GM21360 (cell line): ENCODE data around the gene LGALS7.
"Not testable (repeated sequence)": the region's sequence is repeated elsewhere in the genome, so short reads cannot be mapped to it uniquely, and the experiment has no call there.

ENCODE experiments used
- ATAC-seq: cut with Tn5 transposase; IDR thresholded peaks from one replicate; pipeline ENCODE4 v1.9.1; 2021; ENCODE audit warnings: mild to moderate bottlenecking, moderate library complexity; ENCODE audit not compliant: unreplicated experiment

The LGALS7 gene

GRCh38 chr19:38800577-38801347 lies 27.4 kb upstream of the LGALS7 start:
- no peak for ATAC-seq

GRCh38 chr19:38799104-38799503 lies 25.8 kb upstream of the LGALS7 start:
- ATAC-seq = no peak

- not testable (repeated sequence) for ATAC-seq
Observed at GRCh38 chr19:38797781-38798180, 24.5 kb upstream of the LGALS7 start.

GRCh38 chr19:38796154-38796553 lies 22.8 kb upstream of the LGALS7 start:
- ATAC-seq = no peak

- no peak for ATAC-seq
Observed at GRCh38 chr19:38795549-38795948, 22.2 kb upstream of the LGALS7 start.

GRCh38 chr19:38793671-38794070 lies 20.4 kb upstream of the LGALS7 start:
- no peak for ATAC-seq

- no peak for ATAC-seq
Observed at GRCh38 chr19:38793177-38793576, 19.9 kb upstream of the LGALS7 start.

GRCh38 chr19:38792250-38793111 lies 19.2 kb upstream of the LGALS7 start:
- no peak for ATAC-seq

GRCh38 chr19:38791451-38792064 lies 18.2 kb upstream of the LGALS7 start:
- ATAC-seq = not testable (repeated sequence)

GRCh38 chr19:38790507-38791403 lies 17.4 kb upstream of the LGALS7 start:
- not testable (repeated sequence) for ATAC-seq

GRCh38 chr19:38788478-38789243 lies 15.3 kb upstream of the LGALS7 start, which contains the start of gene LGALS7B:
Gene LGALS7B, plus strand, starts transcription at chr19:38789200. Its CDS starts 27 bp downstream, at chr19:38789227.
- ATAC-seq = no peak

GRCh38 chr19:38786572-38787265 lies 13.4 kb upstream of the LGALS7 start:
- ATAC-seq = no peak

- not testable (repeated sequence) for ATAC-seq
Observed at GRCh38 chr19:38786061-38786460, 12.7 kb upstream of the LGALS7 start.

- ATAC-seq = no peak
Observed at GRCh38 chr19:38785187-38785699, 11.9 kb upstream of the LGALS7 start.

- no peak for ATAC-seq
Observed at GRCh38 chr19:38784224-38784623, 10.9 kb upstream of the LGALS7 start.

- ATAC-seq = not testable (repeated sequence)
Observed at GRCh38 chr19:38782212-38782611, 8.9 kb upstream of the LGALS7 start.

GRCh38 chr19:38781058-38781457 lies 7.7 kb upstream of the LGALS7 start:
- ATAC-seq = no peak

GRCh38 chr19:38780443-38780842 lies 7.1 kb upstream of the LGALS7 start:
- no peak for ATAC-seq

- no peak for ATAC-seq
Observed at GRCh38 chr19:38778733-38779132, 5.4 kb upstream of the LGALS7 start.
